MM.1S (cell line): ENCODE measurements around the gene NOP14.
"Not testable (repeated sequence)": the region's sequence is repeated elsewhere in the genome, so short reads cannot be mapped to it uniquely, and the experiment has no call there.

ENCODE experiments used
- DNase-seq: peaks from one replicate; pipeline ENCODE4 v3.0.0-alpha.2; 2015
- H2AFZ ChIP-seq: fragments of 300-600 bp; sonication (generic); 2 replicates; pipeline ENCODE4 v1.6.0; 2016; ENCODE audit warnings: antibody characterized with exemption, low read length
- H3F3A ChIP-seq: fragments of 300-600 bp; sonication (generic); 2 replicates; pipeline ENCODE4 v1.6.1; 2016; ENCODE audit warnings: mild to moderate bottlenecking, antibody characterized with exemption, low read length, moderate library complexity, mixed read lengths; ENCODE audit not compliant: insufficient read depth
- H3K27ac ChIP-seq: fragments of 300-600 bp; sonication (generic); 2 replicates; pipeline ENCODE4 v1.5.1; 2016; ENCODE audit warnings: mild to moderate bottlenecking, low read length
- H3K27me3 ChIP-seq: fragments of 300-600 bp; sonication (generic); replicated peaks from 2 replicates; pipeline ENCODE4 v1.6.0; 2016; ENCODE audit warnings: low read length; ENCODE audit not compliant: insufficient read depth
- H3K36me3 ChIP-seq: fragments of 300-600 bp; sonication (generic); replicated peaks from 2 replicates; pipeline ENCODE4 v1.6.1; 2016; ENCODE audit warnings: mild to moderate bottlenecking, low read length, mixed read lengths; ENCODE audit not compliant: insufficient read depth
- H3K4me1 ChIP-seq: fragments of 300-600 bp; sonication (generic); 2 replicates; pipeline ENCODE4 v1.6.1; 2016; ENCODE audit warnings: low read length, mixed read lengths
- H3K4me2 ChIP-seq: fragments of 300-600 bp; sonication (generic); 2 replicates; pipeline ENCODE4 v1.6.0; 2016; ENCODE audit warnings: low read depth, low read length
- H3K4me3 ChIP-seq: fragments of 300-600 bp; sonication (generic); 2 replicates; pipeline ENCODE4 v1.5.1; 2016; ENCODE audit warnings: low read length, mixed read lengths
- H3K79me2 ChIP-seq: fragments of 300-600 bp; sonication (generic); 2 replicates; pipeline ENCODE4 v1.6.1; 2016; ENCODE audit warnings: mixed run types, low read length, mixed read lengths
- H3K9ac ChIP-seq: fragments of 300-600 bp; sonication (generic); 2 replicates; pipeline ENCODE4 v1.6.1; 2016; ENCODE audit warnings: low read length, mixed read lengths
- H3K9me2 ChIP-seq: fragments of 300-600 bp; sonication (generic); replicated peaks from 2 replicates; pipeline ENCODE4 v1.6.1; 2016; ENCODE audit warnings: mild to moderate bottlenecking, low read length, mixed read lengths; ENCODE audit not compliant: insufficient read depth
- H3K9me3 ChIP-seq: fragments of 300-600 bp; sonication (generic); replicated peaks from 2 replicates; pipeline ENCODE4 v1.6.1; 2016; ENCODE audit warnings: mild to moderate bottlenecking, low read length, mixed read lengths; ENCODE audit not compliant: insufficient read depth
- H4K20me1 ChIP-seq: fragments of 300-600 bp; sonication (generic); 2 replicates; pipeline ENCODE4 v1.6.1; 2016; ENCODE audit warnings: mild to moderate bottlenecking, low read length, moderate library complexity, mixed read lengths; ENCODE audit not compliant: insufficient read depth
- EZH2 ChIP-seq: fragments of 300-600 bp; sonication (generic); optimal IDR thresholded peaks from 2 replicates; pipeline ENCODE3; 2017; ENCODE audit warnings: low read depth, mild to moderate bottlenecking, antibody characterized with exemption, low read length, mixed read lengths
- EZH2phosphoT487 ChIP-seq: fragments of 300-600 bp; sonication (generic); IDR thresholded peaks from 2 replicates; pipeline ENCODE4 v1.6.1; 2018; ENCODE audit warnings: antibody characterized with exemption, low read length
- TF ChIP-seq, protein P1 (sequence below): fragments of 300-600 bp; sonication (generic); IDR thresholded peaks from 2 replicates; pipeline ENCODE4 v1.5.1; 2016; ENCODE audit warnings: antibody characterized with exemption, low read length, mixed read lengths

NOP14 gene

DNA sequence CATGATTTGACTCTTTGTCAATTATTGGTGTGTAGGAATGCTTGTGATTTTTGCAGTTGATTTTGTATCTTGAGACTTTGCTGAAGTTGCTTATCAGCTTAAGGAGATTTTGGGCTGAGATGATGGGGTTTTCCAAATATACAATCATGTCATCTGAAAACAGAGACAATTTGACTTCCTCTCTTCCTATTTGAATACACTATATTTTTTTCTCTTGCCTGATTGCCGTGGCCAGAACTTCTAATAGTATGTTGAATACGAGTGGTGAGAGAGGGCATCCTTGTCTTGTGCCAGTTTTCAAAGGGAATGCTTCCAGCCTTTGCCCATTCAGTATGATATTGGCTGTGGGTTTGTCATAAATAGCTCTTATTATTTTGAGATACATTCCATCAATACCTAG, 44.9 kb downstream of the NOP14 start:
- not testable (repeated sequence) for H3K9me2 ChIP-seq, H3K27me3 ChIP-seq, H3K36me3 ChIP-seq, H3K27ac ChIP-seq, H3F3A ChIP-seq, H3K4me3 ChIP-seq, DNase-seq, H2AFZ ChIP-seq, H4K20me1 ChIP-seq, H3K4me2 ChIP-seq, H3K9me3 ChIP-seq, H3K79me2 ChIP-seq, H3K4me1 ChIP-seq, H3K9ac ChIP-seq

DNA sequence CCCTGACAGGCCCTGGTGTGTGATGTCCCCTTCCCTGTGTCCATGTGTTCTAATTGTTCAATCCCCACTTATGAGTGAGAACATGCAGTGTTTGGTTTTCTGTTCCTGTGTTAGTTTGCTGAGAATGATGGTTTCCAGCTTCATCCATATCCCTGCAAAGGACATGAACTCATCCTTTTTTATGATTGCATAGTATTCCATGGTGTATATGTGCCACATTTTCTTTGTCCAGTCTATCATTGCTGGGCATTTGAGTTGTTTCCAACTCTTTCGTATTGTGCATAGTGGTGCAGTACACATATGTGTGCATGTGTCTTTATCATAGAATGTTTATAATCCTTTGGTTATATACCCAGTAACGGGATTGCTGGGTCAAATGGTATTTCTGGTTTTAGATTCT, 46.5 kb downstream of the NOP14 start:
- H3K4me2 ChIP-seq, H2AFZ ChIP-seq, H3K79me2 ChIP-seq: not testable (repeated sequence)

GRCh38 chr4:2915789-2916188, 47.4 kb downstream of the NOP14 start:
- Histone ChIP-seq H3K9me3 (no peaks in the 10 kb centered on the region), H3F3A (no peaks in the 10 kb centered on the region), H3K4me1 (no peaks in the 10 kb centered on the region), H3K36me3 (no peaks in the 10 kb centered on the region), H3K27ac (no peak overlapping the region), H3K4me2 (no peak overlapping the region), H3K9me2 (no peaks in the 10 kb centered on the region), H3K9ac (no peak overlapping the region), H3K27me3 (no peaks in the 10 kb centered on the region), H3K4me3 (no peak overlapping the region), H4K20me1 (no peaks in the 10 kb centered on the region), H3K79me2 (peaks cover 5% of the 10 kb centered on the region; the same call in 1 of the 2 replicates), H2AFZ (no peak overlapping the region)
- TF ChIP-seq EZH2phosphoT487 = no peak
- TF ChIP-seq, protein P1, sequence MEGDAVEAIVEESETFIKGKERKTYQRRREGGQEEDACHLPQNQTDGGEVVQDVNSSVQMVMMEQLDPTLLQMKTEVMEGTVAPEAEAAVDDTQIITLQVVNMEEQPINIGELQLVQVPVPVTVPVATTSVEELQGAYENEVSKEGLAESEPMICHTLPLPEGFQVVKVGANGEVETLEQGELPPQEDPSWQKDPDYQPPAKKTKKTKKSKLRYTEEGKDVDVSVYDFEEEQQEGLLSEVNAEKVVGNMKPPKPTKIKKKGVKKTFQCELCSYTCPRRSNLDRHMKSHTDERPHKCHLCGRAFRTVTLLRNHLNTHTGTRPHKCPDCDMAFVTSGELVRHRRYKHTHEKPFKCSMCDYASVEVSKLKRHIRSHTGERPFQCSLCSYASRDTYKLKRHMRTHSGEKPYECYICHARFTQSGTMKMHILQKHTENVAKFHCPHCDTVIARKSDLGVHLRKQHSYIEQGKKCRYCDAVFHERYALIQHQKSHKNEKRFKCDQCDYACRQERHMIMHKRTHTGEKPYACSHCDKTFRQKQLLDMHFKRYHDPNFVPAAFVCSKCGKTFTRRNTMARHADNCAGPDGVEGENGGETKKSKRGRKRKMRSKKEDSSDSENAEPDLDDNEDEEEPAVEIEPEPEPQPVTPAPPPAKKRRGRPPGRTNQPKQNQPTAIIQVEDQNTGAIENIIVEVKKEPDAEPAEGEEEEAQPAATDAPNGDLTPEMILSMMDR = no peak
- TF ChIP-seq EZH2 = no peak
- no peak for DNase-seq

More for the DNA sequence above, 46.5 kb downstream of the NOP14 start:
- H4K20me1 ChIP-seq, H3K27ac ChIP-seq, H3K36me3 ChIP-seq, H3K4me3 ChIP-seq, H3K27me3 ChIP-seq, H3F3A ChIP-seq, H3K9me3 ChIP-seq, H3K9ac ChIP-seq, DNase-seq, H3K4me1 ChIP-seq, H3K9me2 ChIP-seq: not testable (repeated sequence)

- TF ChIP-seq, protein P1 = no peak
- no peak for TF ChIP-seq EZH2
- no peak for DNase-seq
- Histone ChIP-seq H2AFZ (no peak overlapping the region), H3K27ac (no peak overlapping the region), H3K4me1 (no peaks in the 10 kb centered on the region), H3K9me2 (no peaks in the 10 kb centered on the region), H3K79me2 (no peaks in the 10 kb centered on the region), H3K4me3 (no peak overlapping the region), H3K9me3 (no peaks in the 10 kb centered on the region), H4K20me1 (no peaks in the 10 kb centered on the region), H3K27me3 (no peaks in the 10 kb centered on the region), H3K36me3 (no peaks in the 10 kb centered on the region), H3K9ac (no peak overlapping the region), H3F3A (no peaks in the 10 kb centered on the region), H3K4me2 (no peak overlapping the region)
Observed at GRCh38 chr4:2914256-2915126, 48.7 kb downstream of the NOP14 start.
